IMR-90 (cell line): Measurements from ENCODE around the gene ADRA1B.

Experiments used
- CTCF ChIP-seq: conservative IDR thresholded peaks from 2 replicates; pipeline ENCODE4 v1.5.1; 2012; ENCODE audit warnings: mild to moderate bottlenecking, low read depth, low read length, improper control_type of control experiment
- MXI1 ChIP-seq: IDR thresholded peaks from 2 replicates; pipeline ENCODE4 v1.6.1; 2012; ENCODE audit warnings: low read depth, mild to moderate bottlenecking, low read length, moderate library complexity, borderline replicate concordance
- POLR2A ChIP-seq: IDR thresholded peaks from 2 replicates; pipeline ENCODE4 v1.6.1; 2012; ENCODE audit warnings: mild to moderate bottlenecking, low read depth, low read length
- SMC3 ChIP-seq: fragments of 150-350 bp; IDR thresholded peaks from 2 replicates; pipeline ENCODE4 v1.6.1; 2016; ENCODE audit warnings: low read depth, mild to moderate bottlenecking, antibody characterized with exemption, low read length, moderate library complexity

DNA sequence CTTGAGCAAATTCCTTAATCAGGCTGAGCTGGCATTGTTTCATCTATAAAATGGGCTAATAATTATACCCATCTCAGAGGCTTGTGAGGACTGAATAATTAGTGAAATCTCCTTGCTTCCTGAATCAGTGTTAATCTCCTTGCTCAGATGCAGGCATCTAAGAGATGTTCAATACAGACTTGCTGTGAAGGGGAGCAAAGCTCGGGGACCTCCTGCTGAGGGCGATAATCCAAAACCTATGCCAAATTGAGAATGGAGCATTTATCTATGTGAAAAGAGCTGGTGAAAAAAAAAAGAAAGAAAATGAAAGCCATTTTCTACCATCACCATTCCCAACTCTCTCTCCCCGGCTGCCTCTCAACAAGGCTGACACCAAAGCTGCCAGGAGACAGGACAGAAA is 37.3 kb downstream of the ADRA1B start:
- TF ChIP-seq SMC3 (no peak), CTCF (no peak), POLR2A (no peak), MXI1 (no peak)
